ENCODE data around the gene MEIS2. TPM values are rescaled to one million over a fixed set of nuclear protein-coding genes. Genes with fewer than 3 reads are reported as not detected.

The MEIS2 gene
- total and polyA plus RNA-seq, 2 experiments from 2014 or later: 0.27 TPM; not detected in 1

- H3K9me2 ChIP-seq (ENCODE audit: insufficient read depth): no peaks in the 10 kb centered on the region
- Mint-ChIP-seq H3K9me3 (no peaks in the 10 kb centered on the region), H3K4me1 (peaks cover 24% of the 10 kb centered on the region), H3K27ac (no peak overlapping the region), H3K27me3 (ENCODE audit: insufficient read depth, low read depth, poor library complexity) (peaks cover 7% of the 10 kb centered on the region), H3K36me3 (ENCODE audit: low read depth) (no peaks in the 10 kb centered on the region), H3K4me3 (no peak overlapping the region)
- TF ChIP-seq ETS1 (IDR thresholded peaks at IDR 0.05): no peak
- TF ChIP-seq ZNF114 (CRISPR knock-in tag; IDR thresholded peaks at IDR 0.05): no peak
- no peak for TF ChIP-seq CREB1 (CRISPR knock-in tag; IDR thresholded peaks at IDR 0.05; ENCODE audit: low read depth)
- no peak for TF ChIP-seq STAT1 (IDR thresholded peaks at IDR 0.05; ENCODE audit: unreplicated experiment)
- TF ChIP-seq POLR2AphosphoS5 (IDR thresholded peaks at IDR 0.05; ENCODE audit: low read depth): no peak
- TF ChIP-seq EZH2phosphoT487 (IDR thresholded peaks at IDR 0.05; ENCODE audit: unreplicated experiment): no peak
- TF ChIP-seq NANOG (IDR thresholded peaks at IDR 0.05; ENCODE audit: borderline replicate concordance): no peak
- TF ChIP-seq JUNB (IDR thresholded peaks at IDR 0.05; ENCODE audit: unreplicated experiment): no peak
- TF ChIP-seq REST (IDR thresholded peaks at IDR 0.05; ENCODE audit: unreplicated experiment): no peak
- no peak for TF ChIP-seq CTCF (conservative IDR thresholded peaks at IDR 0.05; ENCODE audit: low read depth in 2 of 2)
- no peak for TF ChIP-seq ZNF331 (CRISPR knock-in tag; IDR thresholded peaks at IDR 0.05; ENCODE audit: low read depth)
- H3K4me1 ChIP-seq (ENCODE audit: insufficient read depth): peaks cover 12% of the 10 kb centered on the region
- no peaks in the 10 kb centered on the region for H3K27me3 ChIP-seq (ENCODE audit: insufficient read depth)
- H3K27ac ChIP-seq (ENCODE audit: low read depth): no peak overlapping the region
- H3K79me2 ChIP-seq (replicated peaks; ENCODE audit: insufficient read depth): no peaks in the 10 kb centered on the region
- no peaks in the 10 kb centered on the region for H3K36me3 ChIP-seq (ENCODE audit: insufficient read depth)
- H3F3A ChIP-seq (replicated peaks; ENCODE audit: low read depth): no peaks in the 10 kb centered on the region
- no peak overlapping the region for H3K4me3 ChIP-seq
- H2AFZ ChIP-seq: no peak overlapping the region
- no peaks in the 10 kb centered on the region for H4K20me1 ChIP-seq (replicated peaks; ENCODE audit: insufficient read depth)
- DNase-seq (ENCODE audit: low spot score): no peak
- H3K4me2 ChIP-seq: no peak overlapping the region
- ATAC-seq: no peak
These were observed 60.1 kb downstream of the MEIS2 start for GRCh38 chr15:37040072-37040742.
